ENCODE results near the gene PCNT.

- no peak for TF ChIP-seq CTCF (IDR thresholded peaks at IDR 0.05; ENCODE audit: insufficient read depth, low read length, poor library complexity, severe bottlenecking)
- no peak for TF ChIP-seq EZH2phosphoT487 (conservative IDR thresholded peaks at IDR 0.05; ENCODE audit: low read length)
Measured at GRCh38 chr21:46404306-46404705, 80.3 kb downstream of the PCNT start.

Data from SU-DHL-6 (cell line).